ENCODE results near the gene VAV1.
A peak's percentile ranks its signal among the peaks of the same experiment; 100 is the strongest.
"Not testable (repeated sequence)": the region's sequence is repeated elsewhere in the genome, so short reads cannot be mapped to it uniquely, and the experiment has no call there.

VAV1 gene

GRCh38 chr19:6790194-6791128, 18.0 kb downstream of the VAV1 start:
- DNase-seq: no peak

- no peak for DNase-seq
Observed at GRCh38 chr19:6791237-6791636, 18.7 kb downstream of the VAV1 start.

GRCh38 chr19:6793411-6793810, 20.9 kb downstream of the VAV1 start:
- DNase-seq: no peak

GRCh38 chr19:6793973-6794372, 21.5 kb downstream of the VAV1 start:
- no peak for DNase-seq

- DNase-seq: no peak
Observed at GRCh38 chr19:6794686-6795431, 22.4 kb downstream of the VAV1 start.

GRCh38 chr19:6796278-6796677, 23.8 kb downstream of the VAV1 start:
- DNase-seq: no peak

GRCh38 chr19:6797646-6798045, 25.1 kb downstream of the VAV1 start:
- DNase-seq: no peak

- not testable (repeated sequence) for DNase-seq
Observed at GRCh38 chr19:6800160-6800790, 27.8 kb downstream of the VAV1 start.

GRCh38 chr19:6800991-6801484, 28.5 kb downstream of the VAV1 start:
- peak in 1 of 2 donors; percentile 34 for DNase-seq

- DNase-seq: peak; percentile 86 to 87
Observed at GRCh38 chr19:6801485-6802086, 29.1 kb downstream of the VAV1 start.

GRCh38 chr19:6802336-6803035, 30.0 kb downstream of the VAV1 start:
- peak; percentile 84 to 90 for DNase-seq

- DNase-seq: peak; percentile 12 to 25
Observed at GRCh38 chr19:6803036-6803404, 30.5 kb downstream of the VAV1 start.

GRCh38 chr19:6806488-6806887, 34.0 kb downstream of the VAV1 start:
- peak in 1 of 2 donors; percentile 9 for DNase-seq

GRCh38 chr19:6807291-6807690, 34.8 kb downstream of the VAV1 start:
- DNase-seq: no peak

GRCh38 chr19:6808494-6808893, 36.0 kb downstream of the VAV1 start:
- DNase-seq: no peak

- no peak for DNase-seq
Observed at GRCh38 chr19:6809262-6809661, 36.8 kb downstream of the VAV1 start.

GRCh38 chr19:6811378-6811777, 38.9 kb downstream of the VAV1 start:
- DNase-seq: no peak

- peak; percentile 22 to 44 for DNase-seq
Observed at GRCh38 chr19:6811906-6812305, 39.4 kb downstream of the VAV1 start.

- no peak for DNase-seq
Observed at GRCh38 chr19:6812612-6813011, 40.1 kb downstream of the VAV1 start.

GRCh38 chr19:6813659-6814058, 41.2 kb downstream of the VAV1 start:
- peak in 1 of 2 donors; percentile 11 for DNase-seq

GRCh38 chr19:6817179-6817578, 44.7 kb downstream of the VAV1 start:
- no peak for DNase-seq

GRCh38 chr19:6818246-6818645, 45.7 kb downstream of the VAV1 start:
- no peak for DNase-seq
